Measurements from ENCODE around the gene SELENOI.
"Not testable (repeated sequence)": the region's sequence is repeated elsewhere in the genome, so short reads cannot be mapped to it uniquely, and the experiment has no call there.

SELENOI gene

GRCh38 chr2:26326514-26326913, 19.4 kb upstream of the SELENOI start:
- no peak for DNase-seq

GRCh38 chr2:26327291-26328272, 18.4 kb upstream of the SELENOI start:
- no peak for DNase-seq

GRCh38 chr2:26329083-26329482, 16.9 kb upstream of the SELENOI start:
- DNase-seq: not testable (repeated sequence)

- DNase-seq: peak in 49 of 51 donors; percentile 7 to 92 (median 62)
Measured at GRCh38 chr2:26330114-26330549, 15.8 kb upstream of the SELENOI start.

GRCh38 chr2:26330604-26331003, 15.3 kb upstream of the SELENOI start:
- no peak for DNase-seq

GRCh38 chr2:26331321-26331720, 14.6 kb upstream of the SELENOI start:
- DNase-seq: not testable (repeated sequence)

GRCh38 chr2:26333293-26333692, 12.7 kb upstream of the SELENOI start:
- no peak for DNase-seq

GRCh38 chr2:26335231-26335630, 10.7 kb upstream of the SELENOI start:
- no peak for DNase-seq

GRCh38 chr2:26336719-26337118, 9.2 kb upstream of the SELENOI start:
- DNase-seq: no peak

GRCh38 chr2:26337298-26337697, 8.6 kb upstream of the SELENOI start:
- no peak for DNase-seq

- DNase-seq: no peak
Measured at GRCh38 chr2:26340831-26341230, 5.1 kb upstream of the SELENOI start.

- DNase-seq: peak in 2 of 51 donors; percentile 1 to 38
Measured at GRCh38 chr2:26344581-26345282, 1.2 kb upstream of the SELENOI start.

GRCh38 chr2:26345283-26345544, 729 bp upstream of the SELENOI start:
- no peak for DNase-seq

- DNase-seq: peak in 46 of 51 donors; percentile 4 to 80 (median 34)
Measured at GRCh38 chr2:26346454-26347053, 611 bp downstream of the SELENOI start, which contains the start of gene ADGRF3. TSS of gene ADGRF3 (minus strand) at chr2:26346789. CDS start at chr2:26346234, 555 bp downstream.

GRCh38 chr2:26347286-26347865, 1.4 kb downstream of the SELENOI start:
- no peak for DNase-seq

GRCh38 chr2:26349690-26350089, 3.7 kb downstream of the SELENOI start:
- no peak for DNase-seq

GRCh38 chr2:26351375-26352090, 5.6 kb downstream of the SELENOI start:
- DNase-seq: no peak

- DNase-seq: peak in 1 of 51 donors; percentile 2
Measured at GRCh38 chr2:26352892-26353291, 6.9 kb downstream of the SELENOI start.

- not testable (repeated sequence) for DNase-seq
Measured at GRCh38 chr2:26354469-26354868, 8.5 kb downstream of the SELENOI start.

- DNase-seq: peak in 2 of 51 donors; percentile 4 to 38
Measured at GRCh38 chr2:26355038-26355995, 9.4 kb downstream of the SELENOI start.
